ENCODE results near the gene RNF157.

DNA sequence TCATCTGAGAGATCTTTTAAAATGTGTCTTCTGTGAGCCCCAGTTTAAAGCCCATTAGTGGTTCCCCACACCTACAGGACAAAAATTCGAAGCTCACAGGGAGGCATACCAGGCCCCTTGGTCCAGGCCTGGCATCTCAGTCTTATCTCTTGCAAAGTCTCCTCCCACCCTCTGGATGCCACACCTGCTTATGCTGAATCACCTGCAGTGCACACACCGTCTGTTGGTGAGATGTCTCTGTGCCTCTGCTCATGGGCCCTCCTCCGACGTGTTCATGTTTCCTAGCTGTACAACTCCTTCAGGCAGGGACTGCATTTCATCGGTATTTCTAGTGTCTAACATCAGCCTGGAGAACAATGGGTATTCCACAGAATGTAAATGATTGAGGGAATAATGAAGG, 41.6 kb downstream of the RNF157 start:
- no peak for TF ChIP-seq CTCF (conservative IDR thresholded peaks at IDR 0.05)
- TF ChIP-seq ZFX (IDR thresholded peaks at IDR 0.05): no peak
